ENCODE data around the gene PGGHG. TPM values are rescaled to one million over a fixed set of nuclear protein-coding genes. Genes with fewer than 3 reads are reported as not detected.
"Not testable (repeated sequence)": the region's sequence is repeated elsewhere in the genome, so short reads cannot be mapped to it uniquely, and the experiment has no call there.

PGGHG gene
- total RNA-seq, 1 donor from 2014 or later = 32.5 TPM

GRCh38 chr11:331358-332060, 42.6 kb downstream of the PGGHG start:
- no peak overlapping the region for H3K27ac Mint-ChIP-seq
- H3K4me1 Mint-ChIP-seq (ENCODE audit: unreplicated experiment) = peaks cover 41% of the 10 kb centered on the region
- H3K36me3 Mint-ChIP-seq = no peaks in the 10 kb centered on the region
- H3K27me3 Mint-ChIP-seq = no peaks in the 10 kb centered on the region
- no peak for TF ChIP-seq CTCF (conservative IDR thresholded peaks at IDR 0.05)
- H3K9me3 Mint-ChIP-seq = peaks cover 6% of the 10 kb centered on the region
- DNase-seq (ENCODE audit: extremely low spot score, unreplicated experiment) = no peak
- no peak overlapping the region for H3K4me3 Mint-ChIP-seq

GRCh38 chr11:332651-333480, 43.9 kb downstream of the PGGHG start:
- Mint-ChIP-seq H3K36me3 (no peaks in the 10 kb centered on the region), H3K27ac (no peak overlapping the region), H3K9me3 (peaks cover 6% of the 10 kb centered on the region), H3K27me3 (no peaks in the 10 kb centered on the region), H3K4me1 (ENCODE audit: unreplicated experiment) (peaks cover 46% of the 10 kb centered on the region), H3K4me3 (no peak overlapping the region)
- TF ChIP-seq CTCF (conservative IDR thresholded peaks at IDR 0.05) = no peak
- no peak for DNase-seq (ENCODE audit: extremely low spot score, unreplicated experiment)

GRCh38 chr11:333616-334263, 44.8 kb downstream of the PGGHG start:
- H3K9me3 Mint-ChIP-seq; H3K36me3 Mint-ChIP-seq; DNase-seq (ENCODE audit: extremely low spot score, unreplicated experiment); H3K27me3 Mint-ChIP-seq: not testable (repeated sequence)
- H3K27ac Mint-ChIP-seq = peak overlapping the region; percentile 56
- H3K4me1 Mint-ChIP-seq (ENCODE audit: unreplicated experiment) = peaks cover 46% of the 10 kb centered on the region
- peak overlapping the region; percentile 34 for H3K4me3 Mint-ChIP-seq

GRCh38 chr11:334264-334994, 45.5 kb downstream of the PGGHG start:
- no peak for DNase-seq (ENCODE audit: extremely low spot score, unreplicated experiment)
- TF ChIP-seq CTCF (conservative IDR thresholded peaks at IDR 0.05) = no peak
- H3K27me3 Mint-ChIP-seq = no peaks in the 10 kb centered on the region
- H3K9me3 Mint-ChIP-seq = peaks cover 3% of the 10 kb centered on the region
- H3K27ac Mint-ChIP-seq = peak overlapping the region; percentile 56
- no peaks in the 10 kb centered on the region for H3K36me3 Mint-ChIP-seq
- peak overlapping the region; percentile 63 for H3K4me3 Mint-ChIP-seq
- peaks cover 40% of the 10 kb centered on the region for H3K4me1 Mint-ChIP-seq (ENCODE audit: unreplicated experiment)

- no peaks in the 10 kb centered on the region for H3K36me3 Mint-ChIP-seq
- H3K4me1 Mint-ChIP-seq (ENCODE audit: unreplicated experiment) = peaks cover 32% of the 10 kb centered on the region
- H3K27me3 Mint-ChIP-seq = peaks cover 3% of the 10 kb centered on the region
- H3K27ac Mint-ChIP-seq = peak overlapping the region; percentile 83
- no peak for DNase-seq (ENCODE audit: extremely low spot score, unreplicated experiment)
- H3K9me3 Mint-ChIP-seq = no peaks in the 10 kb centered on the region
- TF ChIP-seq CTCF (conservative IDR thresholded peaks at IDR 0.05) = no peak
- peak overlapping the region; percentile 74 for H3K4me3 Mint-ChIP-seq
Measured at GRCh38 chr11:335779-336658, 47.1 kb downstream of the PGGHG start.

All from type B pancreatic cell (in vitro differentiated cells).